HG03025 (cell line): ENCODE results near the gene TTYH3.

Experiments
- ATAC-seq: cut with Tn5 transposase; IDR thresholded peaks from one replicate; pipeline ENCODE4 v1.9.1; 2021; ENCODE audit warnings: mild to moderate bottlenecking, moderate library complexity; ENCODE audit not compliant: unreplicated experiment, low FRiP score

TTYH3 gene

GRCh38 chr7:2614631-2615330, 17.0 kb upstream of the TTYH3 start:
- ATAC-seq: no peak

GRCh38 chr7:2616387-2617324, 15.1 kb upstream of the TTYH3 start:
- ATAC-seq: no peak

- no peak for ATAC-seq
Measured at GRCh38 chr7:2617325-2617905, 14.4 kb upstream of the TTYH3 start.

- ATAC-seq: no peak
Measured at GRCh38 chr7:2619116-2619515, 12.7 kb upstream of the TTYH3 start.

GRCh38 chr7:2621061-2621828, 10.5 kb upstream of the TTYH3 start:
- ATAC-seq: no peak

- ATAC-seq: no peak
Measured at GRCh38 chr7:2621948-2622640, 9.7 kb upstream of the TTYH3 start.

GRCh38 chr7:2622869-2623697, 8.7 kb upstream of the TTYH3 start:
- no peak for ATAC-seq

- ATAC-seq: no peak
Measured at GRCh38 chr7:2623698-2624014, 8.1 kb upstream of the TTYH3 start.

- no peak for ATAC-seq
Measured at GRCh38 chr7:2624293-2624886, 7.4 kb upstream of the TTYH3 start.

- no peak for ATAC-seq
Measured at GRCh38 chr7:2626498-2627117, 5.2 kb upstream of the TTYH3 start.

- no peak for ATAC-seq
Measured at GRCh38 chr7:2627258-2628129, 4.3 kb upstream of the TTYH3 start.

GRCh38 chr7:2628130-2628482, 3.7 kb upstream of the TTYH3 start:
- no peak for ATAC-seq

GRCh38 chr7:2628891-2629290, 2.9 kb upstream of the TTYH3 start:
- no peak for ATAC-seq

GRCh38 chr7:2629746-2630681, 1.8 kb upstream of the TTYH3 start:
- ATAC-seq: no peak

- peak; percentile 3 for ATAC-seq
Measured at GRCh38 chr7:2632733-2633537, 1.1 kb downstream of the TTYH3 start.
